HEK293T (cell line): ENCODE results near the gene CDCP2.

Source experiments
- ARNT ChIP-seq: fragments of 450-650 bp; IDR thresholded peaks from 2 replicates; pipeline ENCODE4 v1.6.1; 2017; ENCODE audit warnings: mild to moderate bottlenecking
- FOXM1 ChIP-seq: fragments of 450-650 bp; IDR thresholded peaks from 2 replicates; pipeline ENCODE4 v1.6.1; 2017; ENCODE audit warnings: mild to moderate bottlenecking, borderline replicate concordance
- PKNOX1 ChIP-seq: fragments of 450-650 bp; IDR thresholded peaks from 2 replicates; pipeline ENCODE4 v1.6.1; 2016

GRCh38 chr1:54138994-54139393 is 13.8 kb downstream of the CDCP2 start:
- TF ChIP-seq ARNT (no peak), PKNOX1 (no peak), FOXM1 (no peak)
